ENCODE measurements around the gene MATN1. TPM values are rescaled to one million over a fixed set of nuclear protein-coding genes. Genes with fewer than 3 reads are reported as not detected.
A peak's percentile ranks its signal among the peaks of the same experiment; 100 is the strongest.

MATN1 gene
- total RNA-seq, 1 experiment from 2014 or later: 0.12 TPM

GRCh38 chr1:30686236-30686935, 37.0 kb downstream of the MATN1 start (continued):
- no peak for TF ChIP-seq MAX (IDR thresholded peaks at IDR 0.05)

- DNase-seq (ENCODE audit: low read depth, low spot score) (no peak), ATAC-seq (no peak)
- H3K9ac ChIP-seq (ENCODE audit: low read length): peak overlapping the region; percentile 30; the same call in 1 of the 2 replicates
- H3K79me2 ChIP-seq (ENCODE audit: insufficient read depth, low read length): no peaks in the 10 kb centered on the region
- peak overlapping the region; percentile 22 for H2AFZ ChIP-seq (ENCODE audit: low read depth, low read length, poor library complexity, severe bottlenecking)
- RAD21 ChIA-PET (ENCODE audit: low non-redundant PET in 1 of 2, low total read pairs in 2 of 2, uncharacterized antibody in 2 of 2, unreplicated experiment in 2 of 2): interaction anchor here (1.2 to 1.4 kb wide), 2 partner anchors 22 to 306 kb away, joined by 3 read pairs; no protein-coding TSS in a partner anchor
- peaks cover 10 to 24% of the 10 kb centered on the region in 2 experiments; a peak in 3 of 4 replicates for H3K4me1 ChIP-seq (ENCODE audit: control insufficient read depth in 1 of 2, insufficient read depth in 2 of 2, low read length in 2 of 2)
- no TSS peak for BruUV-seq (replicated peaks)
- TF ChIP-seq CBX3 (IDR thresholded peaks at IDR 0.05; ENCODE audit: low read depth) (no peak), SP1 (IDR thresholded peaks at IDR 0.05; ENCODE audit: low read depth) (no peak), MAX (IDR thresholded peaks at IDR 0.05) (no peak), ZFX (IDR thresholded peaks at IDR 0.05) (no peak), ZNF274 (IDR thresholded peaks at IDR 0.05; ENCODE audit: low read depth, low read length) (no peak), CEBPB (IDR thresholded peaks at IDR 0.05; ENCODE audit: low read depth) (no peak)
- CTCF ChIA-PET: interaction anchor here (1.3 to 1.5 kb wide), 3 partner anchors 10 to 305 kb away, joined by 5 to 17 read pairs (median 8); no protein-coding TSS in a partner anchor
- H3K9me3 ChIP-seq (ENCODE audit: control insufficient read depth in 1 of 2, insufficient read depth in 1 of 2, low read depth in 1 of 2, low read length in 2 of 2): no peaks in the 10 kb centered on the region
- H4K20me1 ChIP-seq (ENCODE audit: insufficient read depth): no peaks in the 10 kb centered on the region
- POLR2A ChIA-PET: interaction anchor here (0.8 to 1.7 kb wide), 4 partner anchors 10 to 33 kb away, joined by 3 to 7 read pairs (median 4); no protein-coding TSS in a partner anchor
- H3K27ac ChIP-seq (ENCODE audit: low read depth, low read length): peak overlapping the region; percentile 52; the same call in 1 of the 2 replicates
- H3K27me3 ChIP-seq (ENCODE audit: insufficient read depth, low read length): no peaks in the 10 kb centered on the region
- no peaks in the 10 kb centered on the region for H3K36me3 ChIP-seq (ENCODE audit: control insufficient read depth in 1 of 2, insufficient read depth in 2 of 2, low read length in 2 of 2)
- peak overlapping the region; percentile 25 to 55 for H3K4me3 ChIP-seq (replicated peaks in 1 of 2; ENCODE audit: low read depth in 1 of 2, low read length in 2 of 2)
- peak overlapping the region; percentile 83 for H3K4me2 ChIP-seq (ENCODE audit: low read length)
- H3K9me2 ChIP-seq (ENCODE audit: insufficient read depth): no peaks in the 10 kb centered on the region
- intact Hi-C loops (cut with micrococcal nuclease): loop anchor here (1.0 kb wide), 1 partner anchor 277 kb away; no protein-coding TSS in a partner anchor
These were observed 37.6 kb downstream of the MATN1 start for GRCh38 chr1:30685796-30686165.
